Esophagus muscularis mucosa (tissue), 4 donors: ENCODE data around the gene METTL26. TPM values are rescaled to one million over a fixed set of nuclear protein-coding genes. Genes with fewer than 3 reads are reported as not detected.

Experiments used
- DNase-seq: peaks from one replicate; pipeline ENCODE4 v3.0.0-alpha.2; 2017; ENCODE audit errors: extremely low spot score
- H3K27ac ChIP-seq, 4 donors: fragments of 200-600 bp; sonication (generic); replicated peaks in 1 of 4; 1 replicate in 3 of 4; 2 replicates in 1 of 4; pipeline ENCODE4 v1.5.1; 2016 to 2019; ENCODE audit warnings: mild to moderate bottlenecking in 1 of 4
- H3K27me3 ChIP-seq, 4 donors: fragments of 200-600 bp; sonication (generic); one replicate each; pipeline versions ENCODE4 v1.5.1 to v1.6.0; 2016 to 2019
- H3K36me3 ChIP-seq, 4 donors: fragments of 200-600 bp; sonication (generic); one replicate each; pipeline ENCODE4 v1.5.1; 2016 to 2019
- H3K4me1 ChIP-seq, 4 donors: fragments of 200-600 bp; sonication (generic); one replicate each; pipeline ENCODE4 v1.5.1; 2016 to 2019
- H3K4me3 ChIP-seq, 4 donors: fragments of 200-600 bp; sonication (generic); 1 replicate in 2 of 4; 2 replicates in 2 of 4; pipeline ENCODE4 v1.5.1; 2016 to 2019; ENCODE audit warnings: mild to moderate bottlenecking in 4 of 4, moderate library complexity in 1 of 4
- H3K9me3 ChIP-seq, 4 donors: fragments of 200-600 bp; sonication (generic); 1 replicate in 3 of 4; 2 replicates in 1 of 4; pipeline ENCODE4 v1.5.1; 2016 to 2019
- CTCF ChIP-seq, 3 experiments: fragments of 200-600 bp in 2 of 3; fragments of 450-650 bp in 1 of 3; sonication (generic) in 2 of 3; IDR thresholded peaks; one replicate each; pipeline ENCODE4 v1.5.1; 2017 to 2019; ENCODE audit warnings: antibody characterized with exemption in 3 of 3, mild to moderate bottlenecking in 2 of 3, moderate library complexity in 1 of 3
- EP300 ChIP-seq: sonication (generic); formaldehyde crosslinking; IDR thresholded peaks from one replicate; pipeline ENCODE4 v1.6.1; 2017; ENCODE audit warnings: antibody characterized with exemption
- POLR2A ChIP-seq: fragments of 450-650 bp; IDR thresholded peaks from one replicate; pipeline ENCODE4 v1.6.1; 2017; ENCODE audit warnings: antibody characterized with exemption, moderate library complexity, mild to moderate bottlenecking, low read depth
- POLR2AphosphoS5 ChIP-seq, 2 donors: sonication (generic); formaldehyde crosslinking; IDR thresholded peaks; one replicate each; pipeline ENCODE4 v1.6.1; 2017; ENCODE audit warnings: antibody characterized with exemption in 2 of 2
- WGBS: methylation state at CpG from one replicate; pipeline ENCODE4 v1.1.5; 2018; 5-methylcytosine and 5-hydroxymethylcytosine counted together
- intact Hi-C: fragments of 100-400 bp; cut with DNase I; formaldehyde crosslinking; loops from one replicate; pipeline ENCODE4 v1.15.1; 2023
- total RNA-seq, 4 donors: library from RNA; depleted of rRNA; stranded (reverse); fragments of >200 nt; gene quantifications; one replicate each; pipeline versions ENCODE4 v1.1.0 to v1.2.1, GENCODE V29; 2016

METTL26 gene
- total RNA-seq, 4 donors from 2014 or later, result 129 to 166 (median 142) TPM

GRCh38 chr16:629833-630248 is 6.3 kb downstream of the METTL26 start:
- DNase-seq, result no peak
- H3K9me3 ChIP-seq, result no peaks in the 10 kb centered on the region
- intact Hi-C loops, result no loop called here
- H3K4me3 ChIP-seq, result no peak overlapping the region
- no peak for TF ChIP-seq POLR2A
- no peak for TF ChIP-seq EP300
- TF ChIP-seq CTCF (IDR thresholded peaks at IDR 0.05), result no peak
- H3K36me3 ChIP-seq, result peaks cover 10 to 67% (median 57%) of the 10 kb centered on the region in 4 donors
- H3K27me3 ChIP-seq, result peaks cover 0 to 21% (median 0%) of the 10 kb centered on the region in 4 donors
- H3K4me1 ChIP-seq, result peaks cover 14 to 39% (median 30%) of the 10 kb centered on the region in 4 donors
- WGBS, result 63% methylated on average over 1 of the region's 11 CpGs
- H3K27ac ChIP-seq, result no peak overlapping the region

GRCh38 chr16:629185-629832 is 6.8 kb downstream of the METTL26 start:
- Histone ChIP-seq H3K36me3 (peaks cover 10 to 64% (median 54%) of the 10 kb centered on the region in 4 donors), H3K4me3 (no peak overlapping the region), H3K27ac (no peak overlapping the region), H3K27me3 (peaks cover 0 to 21% (median 0%) of the 10 kb centered on the region in 4 donors), H3K9me3 (no peaks in the 10 kb centered on the region), H3K4me1 (peaks cover 11 to 34% (median 26%) of the 10 kb centered on the region in 4 donors)
- intact Hi-C loops, result no loop called here
- DNase-seq, result no peak
- no peak for TF ChIP-seq EP300
- TF ChIP-seq CTCF (IDR thresholded peaks at IDR 0.05), result no peak
- no peak for TF ChIP-seq POLR2A
- TF ChIP-seq POLR2AphosphoS5 (IDR thresholded peaks at IDR 0.05), result no peak
- WGBS, result 75% methylated on average over 9 of the region's 29 CpGs

GRCh38 chr16:628321-629061 is 7.6 kb downstream of the METTL26 start:
- Histone ChIP-seq H3K4me3 (no peak overlapping the region), H3K4me1 (peaks cover 11 to 33% (median 25%) of the 10 kb centered on the region in 4 donors), H3K9me3 (no peaks in the 10 kb centered on the region), H3K27me3 (peaks cover 0 to 21% (median 0%) of the 10 kb centered on the region in 4 donors), H3K36me3 (peaks cover 7 to 55% (median 46%) of the 10 kb centered on the region in 4 donors), H3K27ac (no peak overlapping the region)
- TF ChIP-seq POLR2A (no peak), CTCF (IDR thresholded peaks at IDR 0.05) (no peak), EP300 (no peak), POLR2AphosphoS5 (IDR thresholded peaks at IDR 0.05) (no peak)
- 98% methylated on average over 27 of the region's 33 CpGs for WGBS
- intact Hi-C loops, result no loop called here
- no peak for DNase-seq

- intact Hi-C loops, result no loop called here
- Histone ChIP-seq H3K4me1 (peaks cover 11 to 33% (median 25%) of the 10 kb centered on the region in 4 donors), H3K27ac (peak overlapping the region in 2 of 4 donors; percentile 27 to 51), H3K9me3 (no peaks in the 10 kb centered on the region), H3K27me3 (peaks cover 0 to 16% (median 0%) of the 10 kb centered on the region in 4 donors), H3K4me3 (no peak overlapping the region), H3K36me3 (peaks cover 0 to 47% (median 38%) of the 10 kb centered on the region in 4 donors)
- DNase-seq, result no peak
- TF ChIP-seq POLR2A (no peak), POLR2AphosphoS5 (IDR thresholded peaks at IDR 0.05) (no peak), EP300 (no peak), CTCF (IDR thresholded peaks at IDR 0.05) (no peak)
- 88% methylated on average over 32 of the region's 50 CpGs for WGBS
Observed at GRCh38 chr16:627454-628239, 8.5 kb downstream of the METTL26 start.
